Neural cell (in vitro differentiated cells): ENCODE measurements around the gene AMIGO1. TPM values are rescaled to one million over a fixed set of nuclear protein-coding genes. Genes with fewer than 3 reads are reported as not detected.

Experiments
- H2AFZ ChIP-seq: fragments of 200-600, 300-800 bp; sonication (generic), shearing (Covaris generic); 2 replicates; pipeline ENCODE4 v1.6.0; 2014; ENCODE audit warnings: low read depth, mild to moderate bottlenecking, antibody characterized with exemption, low read length, moderate library complexity
- H3F3A ChIP-seq: fragments of 200-600 bp; shearing (Covaris generic); 2 replicates; pipeline ENCODE4 v1.6.1; 2016; ENCODE audit warnings: mild to moderate bottlenecking, moderate library complexity, mixed read lengths, antibody characterized with exemption, low read length; ENCODE audit not compliant: insufficient read depth, poor library complexity, severe bottlenecking
- H3K27ac ChIP-seq: fragments of 200-600, 300-800 bp; sonication (generic), shearing (Covaris generic); 2 replicates; pipeline ENCODE4 v1.5.1; 2014; ENCODE audit warnings: mild to moderate bottlenecking, low read length, moderate library complexity
- H3K27me3 ChIP-seq: fragments of 300-800, 200-600 bp; sonication (generic), shearing (Covaris generic); 2 replicates; pipeline ENCODE4 v1.6.0; 2014; ENCODE audit warnings: mild to moderate bottlenecking, low read depth, low read length, moderate library complexity; ENCODE audit not compliant: insufficient read depth
- H3K36me3 ChIP-seq: fragments of 300-800, 200-600 bp; sonication (generic), shearing (Covaris generic); 2 replicates; pipeline ENCODE4 v1.5.1; 2014; ENCODE audit warnings: mild to moderate bottlenecking, antibody characterized with exemption, low read length, moderate library complexity; ENCODE audit not compliant: insufficient read depth
- H3K4me2 ChIP-seq: fragments of 300-800, 200-600 bp; sonication (generic), shearing (Covaris generic); 2 replicates; pipeline ENCODE4 v1.6.0; 2014; ENCODE audit warnings: mild to moderate bottlenecking, low read length
- H3K4me3 ChIP-seq: fragments of 300-800, 200-600 bp; sonication (generic), shearing (Covaris generic); 2 replicates; pipeline ENCODE4 v1.5.1; 2014; ENCODE audit warnings: mild to moderate bottlenecking, low read length, moderate library complexity
- H3K79me2 ChIP-seq: fragments of 200-600 bp; shearing (Covaris generic); replicated peaks from 2 replicates; pipeline ENCODE4 v1.6.0; 2014; ENCODE audit warnings: mild to moderate bottlenecking, low read length, moderate library complexity; ENCODE audit not compliant: insufficient read depth
- H3K9ac ChIP-seq: fragments of 300-800, 200-600 bp; sonication (generic), shearing (Covaris generic); 2 replicates; pipeline ENCODE4 v1.6.1; 2016; ENCODE audit warnings: mild to moderate bottlenecking, low read length, mixed read lengths
- H3K9me2 ChIP-seq: fragments of 200-600 bp; shearing (Covaris generic); 2 replicates; pipeline ENCODE4 v1.6.1; 2016; ENCODE audit warnings: mild to moderate bottlenecking, low read length, mixed read lengths; ENCODE audit not compliant: insufficient read depth
- H3K9me3 ChIP-seq: fragments of 200-600, 300-800 bp; sonication (generic), shearing (Covaris generic); 2 replicates; pipeline ENCODE4 v1.6.1; 2016; ENCODE audit warnings: mild to moderate bottlenecking, mixed run types, low read length, moderate library complexity, mixed read lengths
- H4K20me1 ChIP-seq: fragments of 200-600 bp; shearing (Covaris generic); 2 replicates; pipeline ENCODE4 v1.6.1; 2016; ENCODE audit warnings: mild to moderate bottlenecking, mixed run types; ENCODE audit not compliant: insufficient read depth
- EP300 ChIP-seq: fragments of 450-650 bp; conservative IDR thresholded peaks from 2 replicates; pipeline ENCODE4 v1.6.1; 2014; ENCODE audit warnings: antibody characterized with exemption, mild to moderate bottlenecking, moderate library complexity; ENCODE audit not compliant: poor library complexity, severe bottlenecking
- EZH2 ChIP-seq: fragments of 200-600, 300-800 bp; shearing (Covaris generic), sonication (generic); IDR thresholded peaks from 2 replicates; pipeline ENCODE4 v1.6.1; 2014; ENCODE audit warnings: antibody characterized with exemption, low read length, borderline replicate concordance, mild to moderate bottlenecking; ENCODE audit not compliant: insufficient read depth, poor library complexity, severe bottlenecking
- MXI1 ChIP-seq: fragments of 450-650 bp; conservative IDR thresholded peaks from 2 replicates; pipeline ENCODE4 v1.6.1; 2014; ENCODE audit warnings: antibody characterized with exemption, mild to moderate bottlenecking; ENCODE audit not compliant: poor library complexity, severe bottlenecking
- POLR2AphosphoS5 ChIP-seq: IDR thresholded peaks from 2 replicates; pipeline ENCODE4 v1.6.1; 2012
- RAD21 ChIP-seq: fragments of 450-650 bp; conservative IDR thresholded peaks from 2 replicates; pipeline ENCODE4 v1.6.1; 2014; ENCODE audit warnings: antibody characterized with exemption, mild to moderate bottlenecking, moderate library complexity
- SMC3 ChIP-seq: fragments of 450-650 bp; conservative IDR thresholded peaks from 2 replicates; pipeline ENCODE4 v1.6.1; 2014; ENCODE audit warnings: antibody characterized with exemption, mild to moderate bottlenecking, moderate library complexity; ENCODE audit not compliant: poor library complexity
- TAF1 ChIP-seq: IDR thresholded peaks from 2 replicates; pipeline ENCODE4 v1.6.1; 2012; ENCODE audit warnings: low read depth
- polyA plus RNA-seq: library from polyadenylated mRNA; depleted of rRNA; stranded (reverse); fragments of >200 nt; gene quantifications from 2 replicates; pipeline ENCODE4 v1.2.3, GENCODE V29; 2014
- TF ChIP-seq, protein P1 (sequence below): fragments of 450-650 bp; IDR thresholded peaks from 2 replicates; pipeline ENCODE4 v1.5.1; 2014; ENCODE audit warnings: antibody characterized with exemption, mild to moderate bottlenecking, moderate library complexity; ENCODE audit not compliant: poor library complexity, severe bottlenecking
- TF ChIP-seq, protein P2 (sequence below): IDR thresholded peaks from 2 replicates; pipeline ENCODE4 v1.6.1; 2012; ENCODE audit warnings: borderline replicate concordance

AMIGO1 gene
- polyA plus RNA-seq, 1 donor from 2014 or later = 12.6 TPM

DNA sequence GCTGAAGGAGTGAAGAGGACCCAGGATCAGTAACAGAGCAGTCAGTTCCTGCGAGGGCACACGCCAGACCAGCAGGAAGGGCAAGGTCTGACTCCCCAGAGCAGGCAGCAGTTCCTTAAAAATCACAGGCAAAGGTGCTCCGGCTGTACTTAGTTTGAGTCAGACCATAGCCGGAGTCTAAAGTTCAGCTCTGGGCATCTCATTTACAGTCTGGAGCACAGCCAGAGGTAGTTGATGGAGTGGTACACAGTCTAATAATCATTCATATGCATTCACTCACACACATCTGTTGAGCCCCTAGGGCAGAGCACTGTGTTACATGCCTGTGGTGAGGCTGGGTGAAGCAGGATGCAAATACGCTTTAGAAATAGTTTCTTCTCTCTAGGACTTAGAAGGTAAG, 7.3 kb upstream of the AMIGO1 start:
- Histone ChIP-seq H3K4me2 (no peak overlapping the region), H3K9ac (no peak overlapping the region), H4K20me1 (no peaks in the 10 kb centered on the region), H3K9me2 (no peaks in the 10 kb centered on the region), H3K27me3 (no peaks in the 10 kb centered on the region), H3F3A (no peaks in the 10 kb centered on the region), H2AFZ (no peak overlapping the region), H3K9me3 (no peaks in the 10 kb centered on the region), H3K79me2 (no peaks in the 10 kb centered on the region), H3K27ac (no peak overlapping the region), H3K36me3 (no peaks in the 10 kb centered on the region), H3K4me3 (no peak overlapping the region)
- no peak for TF ChIP-seq TAF1
- no peak for TF ChIP-seq SMC3
- TF ChIP-seq, protein P1, sequence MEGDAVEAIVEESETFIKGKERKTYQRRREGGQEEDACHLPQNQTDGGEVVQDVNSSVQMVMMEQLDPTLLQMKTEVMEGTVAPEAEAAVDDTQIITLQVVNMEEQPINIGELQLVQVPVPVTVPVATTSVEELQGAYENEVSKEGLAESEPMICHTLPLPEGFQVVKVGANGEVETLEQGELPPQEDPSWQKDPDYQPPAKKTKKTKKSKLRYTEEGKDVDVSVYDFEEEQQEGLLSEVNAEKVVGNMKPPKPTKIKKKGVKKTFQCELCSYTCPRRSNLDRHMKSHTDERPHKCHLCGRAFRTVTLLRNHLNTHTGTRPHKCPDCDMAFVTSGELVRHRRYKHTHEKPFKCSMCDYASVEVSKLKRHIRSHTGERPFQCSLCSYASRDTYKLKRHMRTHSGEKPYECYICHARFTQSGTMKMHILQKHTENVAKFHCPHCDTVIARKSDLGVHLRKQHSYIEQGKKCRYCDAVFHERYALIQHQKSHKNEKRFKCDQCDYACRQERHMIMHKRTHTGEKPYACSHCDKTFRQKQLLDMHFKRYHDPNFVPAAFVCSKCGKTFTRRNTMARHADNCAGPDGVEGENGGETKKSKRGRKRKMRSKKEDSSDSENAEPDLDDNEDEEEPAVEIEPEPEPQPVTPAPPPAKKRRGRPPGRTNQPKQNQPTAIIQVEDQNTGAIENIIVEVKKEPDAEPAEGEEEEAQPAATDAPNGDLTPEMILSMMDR = no peak
- no peak for TF ChIP-seq MXI1
- no peak for TF ChIP-seq EZH2
- no peak for TF ChIP-seq POLR2AphosphoS5
- TF ChIP-seq, protein P2, sequence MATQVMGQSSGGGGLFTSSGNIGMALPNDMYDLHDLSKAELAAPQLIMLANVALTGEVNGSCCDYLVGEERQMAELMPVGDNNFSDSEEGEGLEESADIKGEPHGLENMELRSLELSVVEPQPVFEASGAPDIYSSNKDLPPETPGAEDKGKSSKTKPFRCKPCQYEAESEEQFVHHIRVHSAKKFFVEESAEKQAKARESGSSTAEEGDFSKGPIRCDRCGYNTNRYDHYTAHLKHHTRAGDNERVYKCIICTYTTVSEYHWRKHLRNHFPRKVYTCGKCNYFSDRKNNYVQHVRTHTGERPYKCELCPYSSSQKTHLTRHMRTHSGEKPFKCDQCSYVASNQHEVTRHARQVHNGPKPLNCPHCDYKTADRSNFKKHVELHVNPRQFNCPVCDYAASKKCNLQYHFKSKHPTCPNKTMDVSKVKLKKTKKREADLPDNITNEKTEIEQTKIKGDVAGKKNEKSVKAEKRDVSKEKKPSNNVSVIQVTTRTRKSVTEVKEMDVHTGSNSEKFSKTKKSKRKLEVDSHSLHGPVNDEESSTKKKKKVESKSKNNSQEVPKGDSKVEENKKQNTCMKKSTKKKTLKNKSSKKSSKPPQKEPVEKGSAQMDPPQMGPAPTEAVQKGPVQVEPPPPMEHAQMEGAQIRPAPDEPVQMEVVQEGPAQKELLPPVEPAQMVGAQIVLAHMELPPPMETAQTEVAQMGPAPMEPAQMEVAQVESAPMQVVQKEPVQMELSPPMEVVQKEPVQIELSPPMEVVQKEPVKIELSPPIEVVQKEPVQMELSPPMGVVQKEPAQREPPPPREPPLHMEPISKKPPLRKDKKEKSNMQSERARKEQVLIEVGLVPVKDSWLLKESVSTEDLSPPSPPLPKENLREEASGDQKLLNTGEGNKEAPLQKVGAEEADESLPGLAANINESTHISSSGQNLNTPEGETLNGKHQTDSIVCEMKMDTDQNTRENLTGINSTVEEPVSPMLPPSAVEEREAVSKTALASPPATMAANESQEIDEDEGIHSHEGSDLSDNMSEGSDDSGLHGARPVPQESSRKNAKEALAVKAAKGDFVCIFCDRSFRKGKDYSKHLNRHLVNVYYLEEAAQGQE = no peak
- TF ChIP-seq RAD21 = no peak
- no peak for TF ChIP-seq EP300

- no peak overlapping the region for H2AFZ ChIP-seq
- H3K79me2 ChIP-seq = no peaks in the 10 kb centered on the region
- no peaks in the 10 kb centered on the region for H3K36me3 ChIP-seq
- H3F3A ChIP-seq = no peaks in the 10 kb centered on the region
- H3K27ac ChIP-seq = no peak overlapping the region
- H3K4me3 ChIP-seq = no peak overlapping the region
- H3K4me2 ChIP-seq = no peak overlapping the region
- H3K9me2 ChIP-seq = no peaks in the 10 kb centered on the region
- TF ChIP-seq TAF1 = no peak
- TF ChIP-seq POLR2AphosphoS5 = no peak
- no peak for TF ChIP-seq EP300
- TF ChIP-seq, protein P1 = no peak
- TF ChIP-seq RAD21 = no peak
- TF ChIP-seq, protein P2 = no peak
- no peak for TF ChIP-seq MXI1
- H3K9me3 ChIP-seq = no peaks in the 10 kb centered on the region
- H3K9ac ChIP-seq = no peak overlapping the region
- H4K20me1 ChIP-seq = no peaks in the 10 kb centered on the region
- H3K27me3 ChIP-seq = no peaks in the 10 kb centered on the region
These were observed 5.3 kb upstream of the AMIGO1 start for GRCh38 chr1:109514846-109515245.
